GM12891 (cell line): ENCODE results near the gene ITPRID1.

ENCODE experiments used
- PAX5 ChIP-seq: IDR thresholded peaks from 2 replicates; pipeline ENCODE4 v1.6.1; 2011; ENCODE audit warnings: low read length, moderate library complexity, mild to moderate bottlenecking; ENCODE audit not compliant: insufficient read depth, severe bottlenecking
- POLR2A ChIP-seq: IDR thresholded peaks from 2 replicates; pipeline ENCODE4 v1.6.1; 2011; ENCODE audit warnings: low read depth, low read length, control low read depth
- POLR2AphosphoS5 ChIP-seq: IDR thresholded peaks from 2 replicates; pipeline ENCODE4 v1.6.1; 2011; ENCODE audit warnings: low read depth, low read length, control low read depth
- POU2F2 ChIP-seq: IDR thresholded peaks from 2 replicates; pipeline ENCODE4 v1.6.1; 2011; ENCODE audit warnings: low read depth, mild to moderate bottlenecking, control low read depth, low read length, moderate library complexity
- SPI1 ChIP-seq: IDR thresholded peaks from 2 replicates; pipeline ENCODE4 v1.6.1; 2011; ENCODE audit warnings: low read depth, low read length, control low read depth
- TAF1 ChIP-seq: IDR thresholded peaks from 2 replicates; pipeline ENCODE4 v1.6.1; 2011; ENCODE audit warnings: low read depth, low read length, control low read depth

- TF ChIP-seq POLR2AphosphoS5 (no peak), POLR2A (no peak), TAF1 (no peak), POU2F2 (no peak), PAX5 (no peak), SPI1 (no peak)
Observed at GRCh38 chr7:31664890-31665289, 151.0 kb downstream of the ITPRID1 start.
